GM21737 (cell line): ENCODE measurements around the gene TGM2.

Experiments
- ATAC-seq: cut with Tn5 transposase; IDR thresholded peaks from one replicate; pipeline ENCODE4 v1.9.1; 2021; ENCODE audit warnings: mild to moderate bottlenecking, moderate library complexity; ENCODE audit not compliant: unreplicated experiment

TGM2 gene

DNA sequence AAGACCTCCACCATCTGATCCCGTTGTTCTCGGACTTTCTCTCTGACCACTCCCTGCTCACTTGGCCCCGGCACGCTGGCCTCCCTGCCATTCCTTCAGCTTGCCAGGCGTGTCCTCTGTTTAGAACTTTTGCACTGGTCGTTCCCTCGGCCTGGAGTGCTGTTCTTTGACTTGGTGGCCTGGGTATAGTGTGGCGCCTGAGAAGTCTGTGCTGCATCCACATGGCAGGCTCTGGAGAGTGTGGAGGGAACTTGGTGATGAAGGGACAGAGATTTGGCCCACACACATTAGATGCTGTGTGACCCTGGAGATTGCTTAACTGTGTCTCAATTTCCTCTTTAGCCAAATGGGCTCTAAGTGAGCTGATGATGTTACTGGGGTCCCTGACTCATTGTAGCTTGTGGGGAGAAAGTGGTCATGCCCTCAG is 13.0 kb upstream of the TGM2 start:
- ATAC-seq = no peak

DNA sequence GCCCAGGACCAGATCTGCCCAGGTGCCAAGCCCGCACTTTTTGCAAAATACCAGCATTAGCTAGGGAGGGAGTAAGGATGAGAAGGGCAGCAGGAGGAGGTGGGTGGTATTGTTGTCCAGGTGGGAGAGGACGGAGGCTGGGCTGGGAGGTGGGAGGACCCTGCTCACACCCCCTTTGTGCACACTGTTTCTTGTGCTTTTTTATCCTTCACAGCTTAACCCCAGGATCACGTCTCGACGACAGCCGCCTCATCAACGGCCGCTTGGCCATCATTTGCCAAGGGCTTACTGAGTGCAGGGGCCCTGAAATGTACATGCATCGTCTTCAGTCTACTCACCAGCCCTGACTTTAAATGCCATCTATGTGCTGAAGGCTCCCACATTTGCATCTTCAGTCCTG is 12.1 kb upstream of the TGM2 start:
- no peak for ATAC-seq

- ATAC-seq = no peak
Measured at GRCh38 chr20:38175304-38176180, 10.5 kb upstream of the TGM2 start.

- ATAC-seq = no peak
Measured at GRCh38 chr20:38173237-38174156, 8.4 kb upstream of the TGM2 start.

GRCh38 chr20:38172408-38172807 is 7.3 kb upstream of the TGM2 start:
- no peak for ATAC-seq

DNA sequence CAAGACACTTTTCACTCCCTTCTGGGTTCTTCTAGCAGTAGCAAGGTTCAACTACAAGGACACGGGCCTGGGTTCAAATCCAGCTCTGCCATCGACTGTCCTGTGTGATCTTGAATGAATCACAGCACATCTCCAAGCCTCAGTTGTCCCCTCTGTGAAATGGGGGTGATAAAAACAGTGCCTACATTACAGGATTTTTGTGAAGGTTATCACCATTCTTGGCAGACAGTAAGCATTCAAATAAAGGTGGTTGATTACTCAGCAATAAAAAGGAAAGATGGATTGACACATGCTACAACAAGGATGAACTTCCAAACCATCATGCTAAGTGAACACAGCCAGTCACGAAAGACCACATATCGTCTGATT is 6.6 kb upstream of the TGM2 start:
- ATAC-seq = no peak

DNA sequence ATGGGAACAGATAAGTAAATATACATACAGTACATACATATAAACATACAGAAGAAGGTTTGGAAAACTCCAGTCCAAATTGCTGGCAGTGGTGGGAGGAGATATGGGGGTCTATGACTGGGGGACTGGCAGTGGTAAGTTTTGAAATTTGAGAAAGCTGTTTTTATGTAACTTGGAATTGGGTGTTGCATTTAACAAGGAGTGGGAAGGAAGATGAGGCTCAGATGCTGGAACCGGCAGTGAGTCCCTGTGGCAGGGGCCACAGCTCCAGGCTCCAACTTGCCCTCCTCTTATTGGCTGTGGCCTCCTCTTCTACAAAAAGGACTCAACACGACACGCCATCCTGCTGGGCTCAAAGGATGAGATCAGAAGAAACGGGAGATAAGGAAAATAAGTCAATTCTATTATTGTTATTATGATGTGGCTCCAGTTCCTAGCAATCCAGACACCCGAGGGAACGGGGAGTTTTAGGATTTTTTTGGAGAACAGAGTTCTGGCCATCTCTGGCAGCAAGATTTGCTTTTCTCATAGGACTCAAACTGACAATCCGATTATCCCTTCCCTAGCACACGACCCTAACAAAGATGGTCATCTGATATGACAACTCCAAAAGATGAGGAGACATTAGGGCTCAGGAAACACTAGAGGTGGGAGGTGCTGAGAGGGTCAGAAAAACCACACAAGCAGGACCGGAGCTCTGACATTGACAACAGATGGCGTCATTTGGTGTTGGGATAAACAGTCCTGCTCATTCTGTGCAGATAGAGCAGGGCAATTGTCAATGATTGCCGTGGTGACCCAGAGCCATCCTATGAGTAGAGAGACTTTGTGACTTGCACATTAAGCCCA is 6.0 kb upstream of the TGM2 start:
- ATAC-seq = no peak

DNA sequence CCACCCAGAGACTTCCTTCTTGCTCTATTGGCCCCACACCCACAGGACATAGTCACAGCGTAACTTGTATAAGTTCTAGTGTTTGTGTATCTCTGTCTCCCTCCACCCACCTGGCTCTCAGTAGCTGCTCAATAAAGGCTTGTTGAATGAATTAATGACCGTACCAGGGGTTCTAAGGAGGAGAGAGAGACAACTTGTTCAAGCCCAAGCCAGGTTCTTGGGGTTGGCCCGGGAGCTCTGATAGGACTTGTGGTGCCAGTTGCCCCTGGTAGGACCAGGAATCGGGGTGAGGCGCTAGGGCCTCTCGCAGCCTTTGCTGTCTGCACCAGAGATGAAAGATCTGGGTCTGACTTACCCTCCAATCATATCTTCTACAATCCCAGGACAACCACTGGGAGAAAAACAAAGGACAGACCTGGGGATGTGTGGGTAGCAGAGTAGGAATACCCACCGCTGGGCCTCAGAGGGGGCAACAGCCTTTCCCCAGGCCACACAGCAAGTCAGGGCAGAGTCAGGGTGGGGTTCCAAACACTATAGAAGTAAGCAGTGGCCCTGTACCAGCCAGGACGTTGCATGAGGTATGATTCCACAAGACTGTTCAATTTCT is 5.3 kb upstream of the TGM2 start:
- no peak for ATAC-seq

DNA sequence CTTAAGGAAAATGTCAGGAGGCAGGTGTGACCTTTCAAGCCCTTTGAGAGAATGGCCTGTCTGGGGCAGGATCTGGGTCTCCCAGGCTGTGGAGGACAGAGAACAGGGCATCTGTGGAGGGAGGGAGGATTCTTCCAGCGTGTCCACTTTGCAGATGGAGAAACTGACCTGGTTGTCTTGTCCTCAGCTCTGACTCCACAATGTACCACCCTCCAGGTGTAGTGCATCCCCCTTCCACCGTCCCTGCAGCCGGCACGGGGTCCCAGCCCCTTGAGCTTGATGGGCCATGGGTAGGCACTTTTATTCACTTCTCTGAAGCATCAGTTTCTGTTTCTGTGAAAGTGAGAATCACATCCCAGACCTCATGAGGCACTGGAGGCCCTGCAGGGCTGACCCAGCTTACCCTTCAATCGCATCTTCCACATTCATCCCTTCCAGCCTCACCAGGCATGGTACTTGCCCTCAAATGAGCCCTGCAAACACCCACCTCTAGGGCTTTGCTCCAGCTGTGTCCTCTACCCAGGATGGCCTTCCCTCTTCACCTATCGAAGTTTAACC is 4.6 kb upstream of the TGM2 start:
- ATAC-seq = no peak

DNA sequence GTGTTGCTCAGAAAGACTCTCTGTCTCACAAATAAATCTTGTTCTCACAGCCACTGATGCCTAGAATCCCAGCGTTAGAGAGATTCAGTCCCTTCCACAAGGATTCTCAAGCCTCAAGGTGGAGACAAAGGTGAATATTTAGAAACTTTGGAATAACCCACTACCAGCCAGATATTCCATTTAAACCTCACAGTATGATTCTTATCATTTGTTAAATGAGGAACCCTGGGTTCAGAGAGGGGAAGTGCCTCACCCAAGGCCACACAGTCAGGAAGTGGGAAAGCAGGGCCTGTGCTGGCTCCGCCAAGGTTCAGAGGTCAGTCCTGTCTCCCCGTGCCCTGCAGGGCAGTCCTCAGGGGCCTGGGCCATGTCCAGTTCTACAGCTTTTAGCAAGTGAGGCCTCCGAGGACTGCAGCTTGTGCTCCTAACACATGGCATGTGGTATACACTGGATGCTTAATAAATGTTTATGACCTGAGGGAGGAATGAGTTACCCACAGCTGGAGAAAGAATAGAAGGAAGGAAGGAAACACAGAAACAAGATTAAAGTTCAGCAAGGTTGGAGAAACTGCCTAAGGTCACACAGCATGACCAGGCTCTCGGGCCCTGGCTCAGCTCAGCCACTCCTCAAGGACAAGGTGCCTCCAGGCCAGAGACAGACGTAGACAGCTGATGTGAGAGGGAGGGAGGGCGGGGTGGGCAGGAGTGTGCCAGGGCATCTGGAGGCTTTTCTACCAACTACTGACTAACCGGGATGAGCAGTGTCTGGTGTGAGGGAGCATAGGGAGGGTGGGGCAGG is 3.9 kb upstream of the TGM2 start:
- ATAC-seq = no peak

GRCh38 chr20:38167851-38168760 is 3.0 kb upstream of the TGM2 start:
- no peak for ATAC-seq

- no peak for ATAC-seq
Measured at GRCh38 chr20:38167328-38167850, 2.3 kb upstream of the TGM2 start.

GRCh38 chr20:38166703-38167233 is 1.7 kb upstream of the TGM2 start:
- no peak for ATAC-seq

DNA sequence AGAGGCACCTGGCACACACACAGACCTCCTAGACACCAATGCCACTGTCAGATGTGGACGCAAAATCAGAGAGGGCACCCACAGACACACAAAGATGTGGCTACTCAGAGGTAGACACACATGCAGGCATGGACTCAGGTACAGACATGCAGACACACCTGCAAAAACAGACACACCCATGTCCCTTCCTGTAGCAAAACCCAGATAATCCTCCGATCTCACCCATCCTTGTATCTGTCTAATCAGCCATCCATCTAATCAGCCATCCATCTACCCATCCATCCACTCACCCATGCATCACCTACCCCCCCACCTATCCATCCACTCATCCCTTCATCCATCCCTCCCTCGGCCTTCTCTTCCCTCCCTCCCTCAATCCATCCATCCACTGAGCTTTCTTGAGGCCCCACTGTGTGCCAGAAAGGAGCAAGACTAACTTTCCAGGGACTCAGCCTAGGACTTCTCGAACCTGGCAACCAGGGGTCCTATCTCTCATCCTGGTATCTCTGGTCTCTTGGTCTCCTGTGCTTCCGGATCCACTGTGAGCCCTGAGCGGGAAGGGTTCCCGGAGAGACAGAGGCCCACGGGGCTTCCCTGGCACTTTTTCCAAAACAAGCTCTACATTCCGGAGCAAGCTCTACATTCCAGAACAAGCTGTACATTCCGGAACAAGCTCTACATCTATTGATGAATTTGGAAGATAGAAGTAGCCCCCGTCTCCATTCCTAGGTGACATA is 1.1 kb upstream of the TGM2 start:
- no peak for ATAC-seq

DNA sequence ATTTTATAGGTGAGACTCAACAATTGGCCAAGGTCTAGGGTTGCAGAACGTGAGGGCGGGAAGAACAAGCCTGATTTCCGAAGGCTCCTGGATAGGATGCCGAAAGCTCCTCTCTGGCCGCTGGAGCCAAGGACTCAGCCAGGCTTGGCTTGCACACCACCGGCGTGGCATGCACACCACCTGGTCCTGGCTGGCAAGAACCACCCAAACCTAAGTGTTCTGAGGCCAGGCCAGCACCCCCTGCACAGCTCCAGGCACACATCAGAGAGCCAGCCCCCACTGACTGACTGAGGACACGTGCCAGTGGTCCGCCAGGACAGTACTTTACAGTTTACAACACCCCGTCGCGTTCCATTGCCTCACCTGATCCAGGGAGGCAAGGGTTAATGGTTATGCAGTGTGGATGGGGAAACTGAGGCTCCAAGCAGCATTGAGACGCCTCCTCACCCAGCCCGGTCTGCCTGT is 414 bp downstream of the TGM2 start:
- no peak for ATAC-seq

DNA sequence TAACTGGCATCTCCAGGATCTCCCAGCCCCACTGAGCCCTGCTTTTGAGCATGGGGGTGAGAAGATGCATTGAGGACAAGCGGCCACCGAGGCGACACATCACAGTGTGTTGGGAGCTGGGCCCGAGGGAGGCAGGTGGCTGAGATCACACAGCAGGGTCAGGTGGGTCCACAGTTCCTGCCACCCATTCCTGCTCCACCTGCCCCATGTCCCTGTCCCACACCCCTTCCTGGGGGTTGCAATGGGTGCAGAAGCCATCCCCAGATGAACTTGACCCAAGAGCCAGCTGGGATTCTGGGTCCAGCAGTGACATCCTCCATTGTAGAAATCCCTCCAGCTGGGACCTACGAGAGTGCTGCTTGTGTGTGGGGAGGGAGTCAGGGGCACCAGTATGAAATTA is 1.0 kb downstream of the TGM2 start:
- no peak for ATAC-seq
